DND-41 (cell line): ENCODE data around the gene CLEC4F.

Experiments
- CTCF ChIP-seq: IDR thresholded peaks from 2 replicates; pipeline ENCODE4 v1.5.1; 2012; ENCODE audit warnings: borderline replicate concordance, low read length, moderate library complexity, mild to moderate bottlenecking; ENCODE audit not compliant: poor library complexity, severe bottlenecking; ENCODE audit errors: extremely low read depth
- EZH2 ChIP-seq: IDR thresholded peaks from 3 replicates; pipeline ENCODE4 v1.6.1; 2012; ENCODE audit warnings: borderline replicate concordance, low read depth, mild to moderate bottlenecking, moderate library complexity, low read length, inconsistent platforms; ENCODE audit not compliant: severe bottlenecking

- TF ChIP-seq EZH2 (no peak), CTCF (no peak)
These were observed 6.4 kb upstream of the CLEC4F start for GRCh38 chr2:70826696-70827350.
